OCI-LY1 (cell line): Measurements from ENCODE around the gene TMEM208.

ENCODE experiments used
- H2AFZ ChIP-seq: fragments of 200-600 bp; sonication (generic), shearing (Covaris generic); 2 replicates; pipeline ENCODE4 v1.6.0; 2014; ENCODE audit warnings: antibody characterized with exemption, mild to moderate bottlenecking, low read length
- H3F3A ChIP-seq: fragments of 200-600 bp; sonication (generic), shearing (Covaris generic); 2 replicates; pipeline ENCODE4 v1.6.0; 2014; ENCODE audit warnings: mild to moderate bottlenecking, antibody characterized with exemption, low read length, moderate library complexity; ENCODE audit not compliant: insufficient read depth
- H3K27ac ChIP-seq: fragments of 200-600 bp; sonication (generic); 2 replicates; pipeline ENCODE4 v1.5.1; 2014; ENCODE audit warnings: low read length, mixed run types, mild to moderate bottlenecking, low read depth; ENCODE audit not compliant: poor library complexity, severe bottlenecking
- H3K27me3 ChIP-seq: fragments of 200-600 bp; sonication (generic); 2 replicates; pipeline ENCODE4 v1.6.0; 2014; ENCODE audit warnings: antibody characterized with exemption, mild to moderate bottlenecking, low read length, moderate library complexity; ENCODE audit not compliant: insufficient read depth
- H3K36me3 ChIP-seq: fragments of 200-600 bp; sonication (generic); 2 replicates; pipeline ENCODE4 v1.6.1; 2014; ENCODE audit warnings: mild to moderate bottlenecking, antibody characterized with exemption, low read length, moderate library complexity, mixed read lengths; ENCODE audit not compliant: insufficient read depth
- H3K4me1 ChIP-seq: fragments of 200-600 bp; sonication (generic); 2 replicates; pipeline ENCODE4 v1.5.1; 2014; ENCODE audit warnings: mild to moderate bottlenecking, low read length, moderate library complexity; ENCODE audit not compliant: insufficient read depth, severe bottlenecking
- H3K4me2 ChIP-seq: fragments of 200-600 bp; sonication (generic), shearing (Covaris generic); 2 replicates; pipeline ENCODE4 v1.6.1; 2014; ENCODE audit warnings: low read length
- H3K4me3 ChIP-seq: fragments of 200-600 bp; sonication (generic); 2 replicates; pipeline ENCODE4 v1.5.1; 2014; ENCODE audit warnings: low read length, low read depth, mild to moderate bottlenecking, mixed read lengths; ENCODE audit not compliant: poor library complexity, severe bottlenecking
- H3K79me2 ChIP-seq: fragments of 200-600 bp; shearing (Covaris generic); 2 replicates; pipeline ENCODE4 v1.6.1; 2016; ENCODE audit warnings: mixed run types, low read length, mixed read lengths; ENCODE audit not compliant: insufficient read depth
- H3K9ac ChIP-seq: fragments of 200-600 bp; sonication (generic), shearing (Covaris generic); 2 replicates; pipeline ENCODE4 v1.6.1; 2014; ENCODE audit warnings: mild to moderate bottlenecking, low read length, mixed read lengths
- H3K9me2 ChIP-seq: fragments of 200-600 bp; sonication (generic), shearing (Covaris generic); 2 replicates; pipeline ENCODE4 v1.6.1; 2014; ENCODE audit warnings: low read depth, mild to moderate bottlenecking, low read length, mixed read lengths
- H3K9me3 ChIP-seq: fragments of 200-600 bp; shearing (Covaris generic); 2 replicates; pipeline ENCODE4 v1.6.1; 2014; ENCODE audit warnings: low read length, mixed read lengths
- H4K20me1 ChIP-seq: fragments of 200-600 bp; sonication (generic), shearing (Covaris generic); 2 replicates; pipeline ENCODE4 v1.6.0; 2016; ENCODE audit warnings: mild to moderate bottlenecking, low read length; ENCODE audit not compliant: insufficient read depth
- CTCF ChIP-seq: fragments of 200-600 bp; sonication (generic), shearing (Covaris generic); IDR thresholded peaks from 2 replicates; pipeline ENCODE4 v1.5.1; 2017; ENCODE audit warnings: mild to moderate bottlenecking, antibody characterized with exemption, low read length, moderate library complexity, mixed read lengths
- EZH2 ChIP-seq: fragments of 200-600 bp; sonication (generic), shearing (Covaris generic); IDR thresholded peaks from 2 replicates; pipeline ENCODE4 v1.8.0; 2017; ENCODE audit warnings: borderline replicate concordance, mixed run types, mild to moderate bottlenecking, antibody characterized with exemption, low read length, moderate library complexity, mixed read lengths

TMEM208 gene

GRCh38 chr16:67255553-67256221, 28.8 kb downstream of the TMEM208 start:
- H3K27me3 ChIP-seq: peaks cover 4% of the 10 kb centered on the region; the same call in 1 of the 2 replicates
- no peaks in the 10 kb centered on the region for H3F3A ChIP-seq
- H3K36me3 ChIP-seq: no peaks in the 10 kb centered on the region
- no peaks in the 10 kb centered on the region for H4K20me1 ChIP-seq
- TF ChIP-seq CTCF: no peak
- TF ChIP-seq EZH2: no peak
- no peaks in the 10 kb centered on the region for H3K79me2 ChIP-seq
- no peak overlapping the region for H3K4me3 ChIP-seq
- H3K4me1 ChIP-seq: no peaks in the 10 kb centered on the region
- H2AFZ ChIP-seq: no peak overlapping the region
- no peak overlapping the region for H3K27ac ChIP-seq
- H3K9ac ChIP-seq: no peak overlapping the region
- H3K9me2 ChIP-seq: no peaks in the 10 kb centered on the region
- no peaks in the 10 kb centered on the region for H3K9me3 ChIP-seq
- H3K4me2 ChIP-seq: no peak overlapping the region

GRCh38 chr16:67256701-67257230, 29.8 kb downstream of the TMEM208 start:
- H3F3A ChIP-seq: no peaks in the 10 kb centered on the region
- H3K9ac ChIP-seq: no peak overlapping the region

GRCh38 chr16:67257486-67258160, 30.7 kb downstream of the TMEM208 start:
- H3K4me3 ChIP-seq: no peak overlapping the region
- H3K9me3 ChIP-seq: no peaks in the 10 kb centered on the region
- H4K20me1 ChIP-seq: no peaks in the 10 kb centered on the region
- no peak for TF ChIP-seq CTCF
- TF ChIP-seq EZH2: no peak
- no peaks in the 10 kb centered on the region for H3K9me2 ChIP-seq
- H3K9ac ChIP-seq: no peak overlapping the region
- peaks cover 4% of the 10 kb centered on the region; the same call in 1 of the 2 replicates for H3K27me3 ChIP-seq
- H3K4me1 ChIP-seq: no peaks in the 10 kb centered on the region
- H3K79me2 ChIP-seq: no peaks in the 10 kb centered on the region
- H3K4me2 ChIP-seq: no peak overlapping the region
- no peaks in the 10 kb centered on the region for H3F3A ChIP-seq
- no peak overlapping the region for H2AFZ ChIP-seq
- H3K27ac ChIP-seq: no peak overlapping the region
- no peaks in the 10 kb centered on the region for H3K36me3 ChIP-seq

More at GRCh38 chr16:67256701-67257230, 29.8 kb downstream of the TMEM208 start:
- no peak overlapping the region for H3K4me3 ChIP-seq
- H4K20me1 ChIP-seq: no peaks in the 10 kb centered on the region
- H3K4me2 ChIP-seq: no peak overlapping the region
- no peaks in the 10 kb centered on the region for H3K79me2 ChIP-seq
- no peak overlapping the region for H3K27ac ChIP-seq
- H3K36me3 ChIP-seq: no peaks in the 10 kb centered on the region
- TF ChIP-seq CTCF: no peak
- no peak for TF ChIP-seq EZH2
- H2AFZ ChIP-seq: no peak overlapping the region
- H3K9me2 ChIP-seq: no peaks in the 10 kb centered on the region
- H3K27me3 ChIP-seq: peaks cover 4% of the 10 kb centered on the region; the same call in 1 of the 2 replicates
- H3K9me3 ChIP-seq: no peaks in the 10 kb centered on the region
- H3K4me1 ChIP-seq: no peaks in the 10 kb centered on the region
